H1 (cell line): Measurements from ENCODE around the gene BSN. TPM values are rescaled to one million over a fixed set of nuclear protein-coding genes. Genes with fewer than 3 reads are reported as not detected.

Experiments
- CTCF ChIA-PET: fragments of 300-600 bp; sonication (Branson Sonifier 250); formaldehyde crosslinking; loops from one replicate; lab custom pipeline; 2021; ENCODE audit not compliant: partially characterized antibody; lab: Charles Lee
- POLR2A ChIA-PET: fragments of 300-600 bp; sonication (Branson Sonifier 250); formaldehyde crosslinking; loops from one replicate; lab custom pipeline; 2021; ENCODE audit warnings: inconsistent platforms; ENCODE audit not compliant: partially characterized antibody; lab: Charles Lee
- DNase-seq, 2 experiments: peaks; one replicate each; pipeline versions ENCODE4 v3.0.0 to v3.0.0-alpha.2; 2010 to 2022; ENCODE audit warnings: low spot score in 2 of 2, low read depth in 1 of 2, mixed read lengths in 1 of 2
- FAIRE-seq: peaks from 2 replicates; lab custom pipeline; 2011; peaks lifted over from hg19 to GRCh38; lab: Jason Lieb, UNC
- H2AFZ ChIP-seq: 2 replicates; pipeline ENCODE4 v1.8.1; 2012; ENCODE audit warnings: low read length, inconsistent platforms
- H2AK5ac ChIP-seq: 2 replicates; pipeline ENCODE4 v1.6.1; 2013; ENCODE audit warnings: low read depth, low read length
- H2BK120ac ChIP-seq: replicated peaks from 2 replicates; pipeline ENCODE3; 2013; ENCODE audit warnings: low read depth, low read length, inconsistent platforms
- H2BK12ac ChIP-seq: 2 replicates; pipeline ENCODE4 v1.6.1; 2013; ENCODE audit warnings: low read depth, low read length
- H2BK15ac ChIP-seq: 2 replicates; pipeline ENCODE4 v1.6.1; 2013; ENCODE audit warnings: low read length
- H2BK20ac ChIP-seq: 2 replicates; pipeline ENCODE4 v1.6.1; 2013; ENCODE audit warnings: low read length
- H2BK5ac ChIP-seq: 2 replicates; pipeline ENCODE4 v1.6.1; 2013; ENCODE audit warnings: low read depth, low read length
- H3K14ac ChIP-seq: 2 replicates; pipeline ENCODE4 v1.6.1; 2013; ENCODE audit warnings: inconsistent platforms; ENCODE audit not compliant: insufficient read length
- H3K18ac ChIP-seq: 2 replicates; pipeline ENCODE4 v1.6.1; 2013; ENCODE audit warnings: low read length; ENCODE audit errors: extremely low read depth
- H3K23ac ChIP-seq: 2 replicates; pipeline ENCODE4 v1.6.1; 2013; ENCODE audit warnings: inconsistent platforms; ENCODE audit not compliant: insufficient read length
- H3K23me2 ChIP-seq: 2 replicates; pipeline ENCODE4 v1.6.1; 2013; ENCODE audit warnings: low read depth, low read length
- H3K27ac ChIP-seq: 2 replicates; pipeline ENCODE4 v1.6.1; 2011; ENCODE audit warnings: low read depth, low read length, inconsistent platforms
- H3K27me3 ChIP-seq, 4 experiments: replicated peaks in 1 of 4; 1 replicate in 1 of 4; 2 replicates in 3 of 4; pipeline versions ENCODE4 v1.6.1 to v1.8.1; 2011 to 2013; ENCODE audit warnings: low read length in 3 of 4, mild to moderate bottlenecking in 3 of 4, inconsistent platforms in 2 of 4, mixed read lengths in 2 of 4, moderate library complexity in 1 of 4; ENCODE audit not compliant: control insufficient read depth in 3 of 4, insufficient read depth in 3 of 4; ENCODE audit errors: extremely low read depth in 1 of 4
- H3K36me3 ChIP-seq, 4 experiments: 2 replicates each; pipeline versions ENCODE4 v1.6.1 to v1.8.1; 2011 to 2013; ENCODE audit warnings: mild to moderate bottlenecking in 4 of 4, low read length in 3 of 4, moderate library complexity in 2 of 4, control low read depth in 1 of 4, inconsistent platforms in 1 of 4; ENCODE audit not compliant: insufficient read depth in 4 of 4, control insufficient read depth in 2 of 4
- H3K4ac ChIP-seq: replicated peaks from 2 replicates; pipeline ENCODE3; 2013; ENCODE audit warnings: low read length, low read depth, mixed read lengths, inconsistent platforms; ENCODE audit not compliant: insufficient read length
- H3K4me1 ChIP-seq, 4 experiments: replicated peaks in 1 of 4; 1 replicate in 1 of 4; 2 replicates in 3 of 4; pipeline versions ENCODE4 v1.6.1 to v1.8.1; 2011 to 2013; ENCODE audit warnings: low read length in 3 of 4, inconsistent platforms in 2 of 4, mixed read lengths in 1 of 4; ENCODE audit not compliant: insufficient read depth in 4 of 4, control insufficient read depth in 3 of 4
- H3K4me2 ChIP-seq, 2 experiments: 2 replicates each; pipeline versions ENCODE4 v1.6.1 to v1.8.1; 2011 to 2013; ENCODE audit warnings: low read depth in 2 of 2, low read length in 2 of 2, control low read depth in 1 of 2, inconsistent platforms in 1 of 2, mild to moderate bottlenecking in 1 of 2; ENCODE audit not compliant: insufficient read depth in 1 of 2
- H3K4me3 ChIP-seq, 4 experiments: fragments of 200-600, 300-600 bp in 1 of 4; sonication (generic), shearing (Covaris generic), sonication (Bioruptor Twin) in 1 of 4; 2 replicates each; pipeline versions ENCODE4 v1.5.1 to v1.8.1; 2011 to 2016; ENCODE audit warnings: low read length in 4 of 4, low read depth in 3 of 4, control low read depth in 2 of 4, inconsistent platforms in 2 of 4, mild to moderate bottlenecking in 2 of 4, mixed read lengths in 1 of 4, moderate library complexity in 1 of 4; ENCODE audit not compliant: insufficient read depth in 2 of 4; ENCODE audit errors: extremely low read depth in 1 of 4
- H3K56ac ChIP-seq: replicated peaks from 2 replicates; pipeline ENCODE3; 2013; ENCODE audit warnings: low read depth, mild to moderate bottlenecking, mixed read lengths, low read length, inconsistent platforms; ENCODE audit not compliant: insufficient read length
- H3K79me1 ChIP-seq: 2 replicates; pipeline ENCODE4 v1.6.1; 2013; ENCODE audit warnings: low read depth, low read length, control low read depth
- H3K79me2 ChIP-seq, 2 experiments: 2 replicates each; pipeline versions ENCODE4 v1.6.1 to v1.8.1; 2012 to 2013; ENCODE audit warnings: low read length in 2 of 2, mild to moderate bottlenecking in 2 of 2, inconsistent platforms in 1 of 2; ENCODE audit not compliant: insufficient read depth in 2 of 2, control insufficient read depth in 1 of 2
- H3K9ac ChIP-seq, 4 experiments: replicated peaks in 1 of 4; 1 replicate in 1 of 4; 2 replicates in 3 of 4; pipeline versions ENCODE4 v1.6.1 to v1.8.1; 2011 to 2013; ENCODE audit warnings: low read depth in 3 of 4, low read length in 3 of 4, control low read depth in 2 of 4, mild to moderate bottlenecking in 2 of 4, moderate library complexity in 2 of 4, inconsistent platforms in 1 of 4; ENCODE audit errors: extremely low read depth in 1 of 4
- H3K9me3 ChIP-seq, 2 experiments: 2 replicates each; pipeline versions ENCODE4 v1.6.1 to v1.8.1; 2012 to 2013; ENCODE audit warnings: mild to moderate bottlenecking in 2 of 2, moderate library complexity in 2 of 2, control low read depth in 1 of 2, inconsistent platforms in 1 of 2, low read depth in 1 of 2, low read length in 1 of 2, mixed read lengths in 1 of 2; ENCODE audit not compliant: insufficient read depth in 2 of 2
- H4K20me1 ChIP-seq, 2 experiments: replicated peaks in 1 of 2; 2 replicates each; pipeline versions ENCODE3 to v1.8.1; 2011 to 2013; ENCODE audit warnings: inconsistent platforms in 2 of 2, low read length in 2 of 2, mild to moderate bottlenecking in 1 of 2; ENCODE audit not compliant: insufficient read depth in 2 of 2, control insufficient read depth in 1 of 2
- H4K5ac ChIP-seq: 2 replicates; pipeline ENCODE4 v1.6.1; 2013; ENCODE audit warnings: low read length, low read depth, mixed read lengths, inconsistent platforms; ENCODE audit not compliant: insufficient read length
- H4K8ac ChIP-seq: 2 replicates; pipeline ENCODE4 v1.8.0; 2013; ENCODE audit warnings: mild to moderate bottlenecking, moderate library complexity, low read length, inconsistent platforms; ENCODE audit not compliant: insufficient read depth; ENCODE audit errors: extremely low read depth
- H4K91ac ChIP-seq: replicated peaks from 2 replicates; pipeline ENCODE3; 2013; ENCODE audit warnings: low read length, mixed read lengths, inconsistent platforms; ENCODE audit not compliant: insufficient read length
- KDM4A ChIP-seq: IDR thresholded peaks from one replicate; pipeline ENCODE4 v1.7.1; 2012; ENCODE audit warnings: low read depth, mild to moderate bottlenecking, moderate library complexity, low read length, inconsistent platforms; ENCODE audit not compliant: severe bottlenecking
- WGBS, 2 experiments: shearing (Covaris generic) in 1 of 2; methylation state at CpG; one replicate each; pipeline versions ENCODE4 v1.1.6 to v1.1.7; 2013 to 2015; ENCODE audit warnings: low lambda C conversion rate in 2 of 2, mixed read lengths in 2 of 2, inconsistent platforms in 1 of 2, low coverage in 1 of 2, missing lambda C conversion rate in 1 of 2; ENCODE audit not compliant: insufficient replicate concordance in 2 of 2, insufficient coverage in 1 of 2, insufficient read length in 1 of 2; ENCODE audit errors: extremely low coverage in 1 of 2, missing lambda C conversion rate in 1 of 2; 5-methylcytosine and 5-hydroxymethylcytosine counted together
- polyA plus RNA-seq, 7 experiments: library from polyadenylated mRNA; depleted of rRNA in 3 of 7; stranded (reverse) in 5 of 7; unstranded in 2 of 7; fragments of >200 nt in 5 of 7; fragments of 200-250 nt in 2 of 7; gene quantifications; 1 replicate in 5 of 7; 2 replicates in 1 of 7; 4 replicates in 1 of 7; pipeline versions ENCODE4 v1.2.1 to v1.2.3, GENCODE V29; 2011 to 2013; ENCODE audit warnings: missing spikeins in 2 of 7, mixed read lengths in 2 of 7
- total RNA-seq: library from RNA; stranded (reverse); fragmentation: NEBNext Ultra II Directional; extraction: Animal tissue kit (Norgen Biotek cat#: 25700); gene quantifications from 2 replicates; pipeline ENCODE4 v1.2.1, GENCODE V29; 2021

The BSN gene
- total and polyA plus RNA-seq, 2 of the 8 experiments (the other 6 are each of a cell fraction or from before 2014, with no cell fraction given) = 0.60 to 3.0 TPM

- POLR2A ChIA-PET = interaction anchor here (0.6 to 1.3 kb wide), 3 partner anchors 39 to 114 kb away, joined by 3 to 4 read pairs (median 3); no protein-coding TSS in a partner anchor
- 95% methylated on average over 10 of the region's 10 CpGs; no CpG with 5 or more reads in 1 of the 2 experiments for WGBS, 2 experiments
- Histone ChIP-seq H2BK12ac (no peak overlapping the region), H3K4me1 (no peaks in the 10 kb centered on the region; a peak in 1 of 7 replicates), H3K4me3 (no peak overlapping the region), H2BK120ac (no peak overlapping the region), H3K18ac (no peak overlapping the region), H2AFZ (no peak overlapping the region), H3K27ac (no peak overlapping the region), H3K4me2 (no peak overlapping the region), H4K8ac (no peak overlapping the region), H3K79me2 (no peaks in the 10 kb centered on the region), H3K14ac (no peak overlapping the region), H3K23ac (no peak overlapping the region), H2AK5ac (no peak overlapping the region), H3K4ac (no peak overlapping the region), H4K5ac (no peak overlapping the region), H2BK15ac (no peak overlapping the region), H3K36me3 (no peaks in the 10 kb centered on the region), H2BK20ac (no peak overlapping the region), H4K91ac (no peak overlapping the region), H3K27me3 (no peaks in the 10 kb centered on the region), H3K56ac (no peak overlapping the region), H3K23me2 (no peaks in the 10 kb centered on the region), H2BK5ac (no peak overlapping the region), H4K20me1 (no peaks in the 10 kb centered on the region), H3K9me3 (no peaks in the 10 kb centered on the region), H3K79me1 (no peaks in the 10 kb centered on the region; the same call in 1 of the 2 replicates), H3K9ac (no peak overlapping the region)
- no peak for FAIRE-seq
- no peak for DNase-seq
- CTCF ChIA-PET = interaction anchor here (1.2 to 7.9 kb wide), 6 partner anchors 10 to 115 kb away, joined by 3 to 39 read pairs (median 7); no protein-coding TSS in a partner anchor
- no peak for TF ChIP-seq KDM4A
Measured at GRCh38 chr3:49654955-49655556, 100.8 kb downstream of the BSN start.
